ENCODE measurements around the gene SCN2A. TPM values are rescaled to one million over a fixed set of nuclear protein-coding genes. Genes with fewer than 3 reads are reported as not detected.

Gene SCN2A
- total RNA-seq, 1 experiment from 2014 or later, result 0.39 TPM

DNA sequence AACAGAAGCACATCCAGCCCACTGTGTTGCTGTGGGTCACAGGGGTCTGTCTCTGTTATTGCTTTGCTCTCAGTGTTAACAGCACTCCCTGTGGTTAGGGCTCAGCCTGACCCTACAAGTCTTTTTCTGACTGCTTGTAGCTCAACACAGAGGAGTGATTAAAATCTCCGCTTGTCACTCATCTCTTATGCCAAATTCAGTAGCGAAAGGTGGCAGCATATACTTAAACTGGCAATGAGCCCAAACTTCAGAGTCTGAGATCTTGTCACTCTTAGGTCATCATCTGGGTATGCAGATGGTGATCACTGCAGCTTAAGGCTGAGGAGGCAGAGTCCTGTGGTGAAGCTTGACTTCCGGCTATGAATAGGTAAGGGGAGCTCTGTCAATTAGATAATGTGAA is 167.0 kb downstream of the SCN2A start:
- DNase-seq (ENCODE audit: low spot score) (no peak), ATAC-seq (peak; percentile 93)
- peaks cover 32% of the 10 kb centered on the region for H3K4me1 Mint-ChIP-seq
- H3K27ac Mint-ChIP-seq, result peak overlapping the region; percentile 25
- H3K27me3 Mint-ChIP-seq (ENCODE audit: low read depth), result no peaks in the 10 kb centered on the region; the same call in 1 of the 2 replicates
- H3K9me3 Mint-ChIP-seq, result peaks cover 5% of the 10 kb centered on the region
- CTCF ChIA-PET, result interaction anchor here (0.7 to 1.4 kb wide), 11 partner anchors 11 to 468 kb away, joined by 3 to 9 read pairs (median 4); partner anchors contain the start of genes CSRNP3 and SCN2A
- TF ChIP-seq ZBTB21 (CRISPR knock-in tag; IDR thresholded peaks at IDR 0.05; ENCODE audit: borderline replicate concordance), result peak; percentile 73; the same call in 1 of the 2 replicates
- peak; percentile 39; the same call in 1 of the 2 replicates for TF ChIP-seq TEAD1 (CRISPR knock-in tag; IDR thresholded peaks at IDR 0.05)
- 0 out of 2 replicates have a peak, but pooled peaks have one; percentile 13 for TF ChIP-seq SMAD3 (CRISPR knock-in tag; IDR thresholded peaks at IDR 0.05; ENCODE audit: borderline replicate concordance)
- TF ChIP-seq NR2C2 (CRISPR knock-in tag; IDR thresholded peaks at IDR 0.05), result no peak
- TF ChIP-seq FOXP1 (CRISPR knock-in tag; IDR thresholded peaks at IDR 0.05; ENCODE audit: borderline replicate concordance), result no peak
- TF ChIP-seq ZNF423 (CRISPR knock-in tag; IDR thresholded peaks at IDR 0.05), result 0 out of 2 replicates have a peak, but pooled peaks have one; percentile 14
- peaks cover 3% of the 10 kb centered on the region for H3K36me3 Mint-ChIP-seq
- H3K4me3 Mint-ChIP-seq, result peak overlapping the region; percentile 5; the same call in 1 of the 2 replicates
- POLR2A ChIA-PET, result no interaction called here

DNA sequence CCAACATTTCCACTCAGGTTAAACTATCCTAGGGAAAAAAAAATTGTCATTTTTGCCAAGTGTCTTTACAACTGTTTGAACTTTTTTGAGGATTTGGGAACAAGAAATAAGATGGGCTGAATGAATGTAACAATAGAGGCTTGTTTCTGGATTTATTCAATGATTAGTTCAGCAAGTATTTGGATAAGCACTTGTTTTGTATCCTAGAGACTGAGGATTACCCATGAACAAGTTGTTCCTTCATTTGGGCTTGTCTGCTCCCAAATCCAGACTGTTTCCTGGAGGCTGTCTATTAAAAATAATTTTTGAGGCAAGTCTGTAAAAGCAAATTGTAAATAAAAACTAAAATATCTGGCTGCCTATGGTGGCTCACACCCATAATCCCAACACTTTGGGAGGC is 168.3 kb downstream of the SCN2A start:
- Mint-ChIP-seq H3K4me3 (no peak overlapping the region), H3K4me1 (peaks cover 26% of the 10 kb centered on the region), H3K9me3 (peaks cover 5% of the 10 kb centered on the region), H3K27ac (no peak overlapping the region), H3K27me3 (ENCODE audit: low read depth) (no peaks in the 10 kb centered on the region; the same call in 1 of the 2 replicates), H3K36me3 (peaks cover 3% of the 10 kb centered on the region)
- ChIA-PET CTCF (no interaction called here), POLR2A (no interaction called here)
- no peak for TF ChIP-seq ZNF232 (CRISPR knock-in tag; IDR thresholded peaks at IDR 0.05)
- TF ChIP-seq, protein P1, sequence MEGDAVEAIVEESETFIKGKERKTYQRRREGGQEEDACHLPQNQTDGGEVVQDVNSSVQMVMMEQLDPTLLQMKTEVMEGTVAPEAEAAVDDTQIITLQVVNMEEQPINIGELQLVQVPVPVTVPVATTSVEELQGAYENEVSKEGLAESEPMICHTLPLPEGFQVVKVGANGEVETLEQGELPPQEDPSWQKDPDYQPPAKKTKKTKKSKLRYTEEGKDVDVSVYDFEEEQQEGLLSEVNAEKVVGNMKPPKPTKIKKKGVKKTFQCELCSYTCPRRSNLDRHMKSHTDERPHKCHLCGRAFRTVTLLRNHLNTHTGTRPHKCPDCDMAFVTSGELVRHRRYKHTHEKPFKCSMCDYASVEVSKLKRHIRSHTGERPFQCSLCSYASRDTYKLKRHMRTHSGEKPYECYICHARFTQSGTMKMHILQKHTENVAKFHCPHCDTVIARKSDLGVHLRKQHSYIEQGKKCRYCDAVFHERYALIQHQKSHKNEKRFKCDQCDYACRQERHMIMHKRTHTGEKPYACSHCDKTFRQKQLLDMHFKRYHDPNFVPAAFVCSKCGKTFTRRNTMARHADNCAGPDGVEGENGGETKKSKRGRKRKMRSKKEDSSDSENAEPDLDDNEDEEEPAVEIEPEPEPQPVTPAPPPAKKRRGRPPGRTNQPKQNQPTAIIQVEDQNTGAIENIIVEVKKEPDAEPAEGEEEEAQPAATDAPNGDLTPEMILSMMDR (IDR thresholded peaks at IDR 0.05), result no peak
- TF ChIP-seq, protein P2, sequence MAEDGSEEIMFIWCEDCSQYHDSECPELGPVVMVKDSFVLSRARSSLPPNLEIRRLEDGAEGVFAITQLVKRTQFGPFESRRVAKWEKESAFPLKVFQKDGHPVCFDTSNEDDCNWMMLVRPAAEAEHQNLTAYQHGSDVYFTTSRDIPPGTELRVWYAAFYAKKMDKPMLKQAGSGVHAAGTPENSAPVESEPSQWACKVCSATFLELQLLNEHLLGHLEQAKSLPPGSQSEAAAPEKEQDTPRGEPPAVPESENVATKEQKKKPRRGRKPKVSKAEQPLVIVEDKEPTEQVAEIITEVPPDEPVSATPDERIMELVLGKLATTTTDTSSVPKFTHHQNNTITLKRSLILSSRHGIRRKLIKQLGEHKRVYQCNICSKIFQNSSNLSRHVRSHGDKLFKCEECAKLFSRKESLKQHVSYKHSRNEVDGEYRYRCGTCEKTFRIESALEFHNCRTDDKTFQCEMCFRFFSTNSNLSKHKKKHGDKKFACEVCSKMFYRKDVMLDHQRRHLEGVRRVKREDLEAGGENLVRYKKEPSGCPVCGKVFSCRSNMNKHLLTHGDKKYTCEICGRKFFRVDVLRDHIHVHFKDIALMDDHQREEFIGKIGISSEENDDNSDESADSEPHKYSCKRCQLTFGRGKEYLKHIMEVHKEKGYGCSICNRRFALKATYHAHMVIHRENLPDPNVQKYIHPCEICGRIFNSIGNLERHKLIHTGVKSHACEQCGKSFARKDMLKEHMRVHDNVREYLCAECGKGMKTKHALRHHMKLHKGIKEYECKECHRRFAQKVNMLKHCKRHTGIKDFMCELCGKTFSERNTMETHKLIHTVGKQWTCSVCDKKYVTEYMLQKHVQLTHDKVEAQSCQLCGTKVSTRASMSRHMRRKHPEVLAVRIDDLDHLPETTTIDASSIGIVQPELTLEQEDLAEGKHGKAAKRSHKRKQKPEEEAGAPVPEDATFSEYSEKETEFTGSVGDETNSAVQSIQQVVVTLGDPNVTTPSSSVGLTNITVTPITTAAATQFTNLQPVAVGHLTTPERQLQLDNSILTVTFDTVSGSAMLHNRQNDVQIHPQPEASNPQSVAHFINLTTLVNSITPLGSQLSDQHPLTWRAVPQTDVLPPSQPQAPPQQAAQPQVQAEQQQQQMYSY (CRISPR knock-in tag; IDR thresholded peaks at IDR 0.05), result no peak
- TF ChIP-seq JUN (CRISPR knock-in tag; IDR thresholded peaks at IDR 0.05), result no peak
- ATAC-seq (no peak), DNase-seq (ENCODE audit: low spot score) (no peak)

DNA sequence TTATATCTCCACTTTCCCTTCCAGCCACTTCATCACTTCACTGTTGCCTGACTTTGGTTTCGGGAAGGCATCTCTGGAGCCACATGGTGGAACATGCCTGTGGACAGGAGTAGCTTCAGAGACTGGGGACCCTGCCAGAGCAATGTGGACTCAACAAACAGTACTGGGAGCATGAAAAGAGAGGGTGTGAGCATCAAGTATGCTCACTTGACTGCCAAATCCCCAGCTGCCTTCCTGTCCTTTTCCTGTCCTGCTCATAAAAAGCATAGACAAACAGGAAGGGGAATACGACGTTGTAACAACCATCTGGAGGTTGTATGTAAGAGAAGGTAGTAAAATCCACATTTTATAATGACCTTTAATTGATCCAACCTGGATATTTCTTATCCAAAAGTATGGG is 169.0 kb downstream of the SCN2A start:
- H3K27me3 Mint-ChIP-seq (ENCODE audit: low read depth), result no peaks in the 10 kb centered on the region; the same call in 1 of the 2 replicates
- ChIA-PET CTCF (interaction anchor here (1.1 to 2.0 kb wide), 2 partner anchors 9 to 371 kb away, joined by 3 to 7 read pairs; no protein-coding TSS in a partner anchor), POLR2A (no interaction called here)
- peaks cover 5% of the 10 kb centered on the region for H3K9me3 Mint-ChIP-seq
- H3K27ac Mint-ChIP-seq, result no peak overlapping the region
- H3K4me3 Mint-ChIP-seq, result no peak overlapping the region
- H3K36me3 Mint-ChIP-seq, result peaks cover 3% of the 10 kb centered on the region
- ATAC-seq (no peak), DNase-seq (ENCODE audit: low spot score) (no peak)
- no peak for TF ChIP-seq TEAD1 (CRISPR knock-in tag; IDR thresholded peaks at IDR 0.05)
- no peak for TF ChIP-seq ETV6 (CRISPR knock-in tag; IDR thresholded peaks at IDR 0.05)
- TF ChIP-seq ZNF138 (CRISPR knock-in tag; conservative IDR thresholded peaks at IDR 0.05), result no peak
- TF ChIP-seq ESRRA (CRISPR knock-in tag; IDR thresholded peaks at IDR 0.05; ENCODE audit: borderline replicate concordance), result no peak
- TF ChIP-seq JAZF1 (CRISPR knock-in tag; IDR thresholded peaks at IDR 0.05), result no peak
- no peak for TF ChIP-seq SOX15 (CRISPR knock-in tag; IDR thresholded peaks at IDR 0.05)
- TF ChIP-seq, protein P3, sequence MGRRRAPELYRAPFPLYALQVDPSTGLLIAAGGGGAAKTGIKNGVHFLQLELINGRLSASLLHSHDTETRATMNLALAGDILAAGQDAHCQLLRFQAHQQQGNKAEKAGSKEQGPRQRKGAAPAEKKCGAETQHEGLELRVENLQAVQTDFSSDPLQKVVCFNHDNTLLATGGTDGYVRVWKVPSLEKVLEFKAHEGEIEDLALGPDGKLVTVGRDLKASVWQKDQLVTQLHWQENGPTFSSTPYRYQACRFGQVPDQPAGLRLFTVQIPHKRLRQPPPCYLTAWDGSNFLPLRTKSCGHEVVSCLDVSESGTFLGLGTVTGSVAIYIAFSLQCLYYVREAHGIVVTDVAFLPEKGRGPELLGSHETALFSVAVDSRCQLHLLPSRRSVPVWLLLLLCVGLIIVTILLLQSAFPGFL (CRISPR knock-in tag; IDR thresholded peaks at IDR 0.05; ENCODE audit: borderline replicate concordance), result no peak
- TF ChIP-seq, protein P4, sequence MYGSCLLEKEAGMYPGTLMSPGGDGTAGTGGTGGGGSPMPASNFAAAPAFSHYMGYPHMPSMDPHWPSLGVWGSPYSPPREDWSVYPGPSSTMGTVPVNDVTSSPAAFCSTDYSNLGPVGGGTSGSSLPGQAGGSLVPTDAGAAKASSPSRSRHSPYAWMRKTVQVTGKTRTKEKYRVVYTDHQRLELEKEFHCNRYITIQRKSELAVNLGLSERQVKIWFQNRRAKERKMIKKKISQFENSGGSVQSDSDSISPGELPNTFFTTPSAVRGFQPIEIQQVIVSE (CRISPR knock-in tag; IDR thresholded peaks at IDR 0.05; ENCODE audit: borderline replicate concordance), result no peak
- TF ChIP-seq OVOL2 (CRISPR knock-in tag; IDR thresholded peaks at IDR 0.05; ENCODE audit: borderline replicate concordance), result no peak
- TF ChIP-seq, protein P5, sequence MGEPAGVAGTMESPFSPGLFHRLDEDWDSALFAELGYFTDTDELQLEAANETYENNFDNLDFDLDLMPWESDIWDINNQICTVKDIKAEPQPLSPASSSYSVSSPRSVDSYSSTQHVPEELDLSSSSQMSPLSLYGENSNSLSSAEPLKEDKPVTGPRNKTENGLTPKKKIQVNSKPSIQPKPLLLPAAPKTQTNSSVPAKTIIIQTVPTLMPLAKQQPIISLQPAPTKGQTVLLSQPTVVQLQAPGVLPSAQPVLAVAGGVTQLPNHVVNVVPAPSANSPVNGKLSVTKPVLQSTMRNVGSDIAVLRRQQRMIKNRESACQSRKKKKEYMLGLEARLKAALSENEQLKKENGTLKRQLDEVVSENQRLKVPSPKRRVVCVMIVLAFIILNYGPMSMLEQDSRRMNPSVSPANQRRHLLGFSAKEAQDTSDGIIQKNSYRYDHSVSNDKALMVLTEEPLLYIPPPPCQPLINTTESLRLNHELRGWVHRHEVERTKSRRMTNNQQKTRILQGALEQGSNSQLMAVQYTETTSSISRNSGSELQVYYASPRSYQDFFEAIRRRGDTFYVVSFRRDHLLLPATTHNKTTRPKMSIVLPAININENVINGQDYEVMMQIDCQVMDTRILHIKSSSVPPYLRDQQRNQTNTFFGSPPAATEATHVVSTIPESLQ (CRISPR knock-in tag; IDR thresholded peaks at IDR 0.05), result no peak
- TF ChIP-seq CREB1 (CRISPR knock-in tag; IDR thresholded peaks at IDR 0.05), result no peak
- TF ChIP-seq FOXK1 (CRISPR knock-in tag; IDR thresholded peaks at IDR 0.05), result no peak
- TF ChIP-seq TCF7 (CRISPR knock-in tag; IDR thresholded peaks at IDR 0.05; ENCODE audit: low read depth), result no peak
- peaks cover 23% of the 10 kb centered on the region for H3K4me1 Mint-ChIP-seq

All from WTC11 (cell line).